ENCODE results near the gene NOS1AP.
A peak's percentile ranks its signal among the peaks of the same experiment; 100 is the strongest.

The NOS1AP gene

GRCh38 chr1:162069334-162070093, at the start of gene NOS1AP:
Gene NOS1AP, plus strand, starts transcription at chr1:162069691. Its CDS starts 487 bp downstream, at chr1:162070178.
- ATAC-seq (replicated peaks) (peak; percentile 98), DNase-seq (peak; percentile 49)
- Mint-ChIP-seq H3K27me3 (peaks cover 46 to 67% of the 10 kb centered on the region in 2 donors), H3K36me3 (no peaks in the 10 kb centered on the region), H3K9me3 (no peaks in the 10 kb centered on the region), H3K4me3 (peak within 1 kb of the TSS; percentile 73 to 86), H3K27ac (no peak within 1 kb of the TSS), H3K4me1 (peaks cover 4 to 14% of the 10 kb centered on the region in 2 donors)

GRCh38 chr1:162020150-162020549, 49.3 kb upstream of the NOS1AP start:
- Mint-ChIP-seq H3K9me3 (peaks cover 0 to 3% of the 10 kb centered on the region in 2 donors), H3K36me3 (no peaks in the 10 kb centered on the region), H3K27ac (no peak overlapping the region), H3K4me3 (no peak overlapping the region), H3K27me3 (peaks cover 34 to 41% of the 10 kb centered on the region in 2 donors), H3K4me1 (peaks cover 9 to 15% of the 10 kb centered on the region in 2 donors)
- ATAC-seq (replicated peaks) (no peak), DNase-seq (no peak)

- Mint-ChIP-seq H3K36me3 (no peaks in the 10 kb centered on the region), H3K4me3 (no peak overlapping the region), H3K27ac (no peak overlapping the region), H3K9me3 (peaks cover 0 to 3% of the 10 kb centered on the region in 2 donors), H3K4me1 (peaks cover 9 to 15% of the 10 kb centered on the region in 2 donors), H3K27me3 (peaks cover 36 to 47% of the 10 kb centered on the region in 2 donors)
- no peak for DNase-seq
- no peak for ATAC-seq (replicated peaks)
Observed at GRCh38 chr1:162021124-162021523, 48.4 kb upstream of the NOS1AP start.

- DNase-seq (no peak), ATAC-seq (replicated peaks) (no peak)
- Mint-ChIP-seq H3K4me3 (peak overlapping the region in 1 of 2 donors; percentile 15), H3K27ac (no peak overlapping the region), H3K9me3 (peaks cover 6 to 8% of the 10 kb centered on the region in 2 donors), H3K4me1 (peaks cover 9 to 15% of the 10 kb centered on the region in 2 donors), H3K36me3 (no peaks in the 10 kb centered on the region), H3K27me3 (peaks cover 42 to 50% of the 10 kb centered on the region in 2 donors)
Observed at GRCh38 chr1:162022626-162023025, 46.9 kb upstream of the NOS1AP start.

GRCh38 chr1:162023181-162023546, 46.3 kb upstream of the NOS1AP start:
- ATAC-seq (replicated peaks) (no peak), DNase-seq (no peak)
- H3K4me1 Mint-ChIP-seq = peaks cover 9 to 15% of the 10 kb centered on the region in 2 donors
- H3K27me3 Mint-ChIP-seq = peaks cover 47 to 51% of the 10 kb centered on the region in 2 donors
- H3K36me3 Mint-ChIP-seq = no peaks in the 10 kb centered on the region
- peak overlapping the region; percentile 78 to 79 for H3K4me3 Mint-ChIP-seq
- H3K9me3 Mint-ChIP-seq = peaks cover 3 to 8% of the 10 kb centered on the region in 2 donors
- no peak overlapping the region for H3K27ac Mint-ChIP-seq

GRCh38 chr1:162023547-162024501, 45.7 kb upstream of the NOS1AP start, which contains the start of gene OLFML2B:
Gene OLFML2B, minus strand, starts transcription at chr1:162023869. Its CDS starts 439 bp downstream, at chr1:162023430.
- peak; percentile 16 for DNase-seq
- H3K27ac Mint-ChIP-seq = no peak within 1 kb of the TSS
- H3K4me1 Mint-ChIP-seq = peaks cover 9 to 15% of the 10 kb centered on the region in 2 donors
- no peaks in the 10 kb centered on the region for H3K36me3 Mint-ChIP-seq
- ATAC-seq (replicated peaks) = peak; percentile 70 to 72
- peaks cover 49 to 53% of the 10 kb centered on the region in 2 donors for H3K27me3 Mint-ChIP-seq
- H3K4me3 Mint-ChIP-seq = peak within 1 kb of the TSS; percentile 78 to 79
- H3K9me3 Mint-ChIP-seq = peaks cover 3 to 8% of the 10 kb centered on the region in 2 donors

GRCh38 chr1:162025541-162025940, 44.0 kb upstream of the NOS1AP start:
- H3K9me3 Mint-ChIP-seq = peaks cover 3 to 8% of the 10 kb centered on the region in 2 donors
- peaks cover 9 to 15% of the 10 kb centered on the region in 2 donors for H3K4me1 Mint-ChIP-seq
- ATAC-seq (replicated peaks) = no peak
- H3K4me3 Mint-ChIP-seq = no peak overlapping the region
- no peak for DNase-seq
- no peaks in the 10 kb centered on the region for H3K36me3 Mint-ChIP-seq
- H3K27ac Mint-ChIP-seq = no peak overlapping the region
- peaks cover 55 to 58% of the 10 kb centered on the region in 2 donors for H3K27me3 Mint-ChIP-seq

- Mint-ChIP-seq H3K4me3 (no peak overlapping the region), H3K36me3 (no peaks in the 10 kb centered on the region), H3K27ac (no peak overlapping the region), H3K9me3 (peaks cover 3 to 8% of the 10 kb centered on the region in 2 donors), H3K4me1 (peaks cover 9 to 15% of the 10 kb centered on the region in 2 donors), H3K27me3 (peaks cover 60 to 61% of the 10 kb centered on the region in 2 donors)
- ATAC-seq (replicated peaks) (no peak), DNase-seq (no peak)
Observed at GRCh38 chr1:162026881-162027280, 42.6 kb upstream of the NOS1AP start.

- DNase-seq (peak; percentile 48), ATAC-seq (replicated peaks) (peak; percentile 95 to 97)
- Mint-ChIP-seq H3K4me3 (no peak overlapping the region), H3K9me3 (peaks cover 3 to 8% of the 10 kb centered on the region in 2 donors), H3K4me1 (peaks cover 6 to 9% of the 10 kb centered on the region in 2 donors), H3K36me3 (no peaks in the 10 kb centered on the region), H3K27ac (no peak overlapping the region), H3K27me3 (peaks cover 47 to 57% of the 10 kb centered on the region in 2 donors)
Observed at GRCh38 chr1:162028726-162029125, 40.8 kb upstream of the NOS1AP start.

GRCh38 chr1:162029157-162029556, 40.3 kb upstream of the NOS1AP start:
- no peak overlapping the region for H3K27ac Mint-ChIP-seq
- DNase-seq = no peak

GRCh38 chr1:162030759-162031280, 38.7 kb upstream of the NOS1AP start:
- no peak for ATAC-seq (replicated peaks)
- H3K4me3 Mint-ChIP-seq = no peak overlapping the region
- H3K27ac Mint-ChIP-seq = no peak overlapping the region
- no peak for DNase-seq
- peaks cover 3 to 8% of the 10 kb centered on the region in 2 donors for H3K9me3 Mint-ChIP-seq
- H3K36me3 Mint-ChIP-seq = no peaks in the 10 kb centered on the region
- H3K4me1 Mint-ChIP-seq = no peaks in the 10 kb centered on the region
- H3K27me3 Mint-ChIP-seq = peaks cover 39 to 47% of the 10 kb centered on the region in 2 donors

More at GRCh38 chr1:162029157-162029556, 40.3 kb upstream of the NOS1AP start:
- no peak overlapping the region for H3K4me3 Mint-ChIP-seq
- no peak for ATAC-seq (replicated peaks)
- peaks cover 3 to 8% of the 10 kb centered on the region in 2 donors for H3K9me3 Mint-ChIP-seq
- H3K4me1 Mint-ChIP-seq = peaks cover 3 to 4% of the 10 kb centered on the region in 2 donors
- H3K27me3 Mint-ChIP-seq = peaks cover 47 to 57% of the 10 kb centered on the region in 2 donors
- H3K36me3 Mint-ChIP-seq = no peaks in the 10 kb centered on the region

GRCh38 chr1:162033428-162033827, 36.1 kb upstream of the NOS1AP start:
- H3K9me3 Mint-ChIP-seq = no peaks in the 10 kb centered on the region
- H3K27ac Mint-ChIP-seq = no peak overlapping the region
- H3K4me1 Mint-ChIP-seq = no peaks in the 10 kb centered on the region
- no peak for DNase-seq
- H3K4me3 Mint-ChIP-seq = no peak overlapping the region
- H3K27me3 Mint-ChIP-seq = peaks cover 33 to 38% of the 10 kb centered on the region in 2 donors
- no peak for ATAC-seq (replicated peaks)
- no peaks in the 10 kb centered on the region for H3K36me3 Mint-ChIP-seq

- H3K9me3 Mint-ChIP-seq = no peaks in the 10 kb centered on the region
- H3K4me1 Mint-ChIP-seq = no peaks in the 10 kb centered on the region
- H3K27ac Mint-ChIP-seq = no peak overlapping the region
- ATAC-seq (replicated peaks) (no peak), DNase-seq (no peak)
- H3K36me3 Mint-ChIP-seq = no peaks in the 10 kb centered on the region
- H3K4me3 Mint-ChIP-seq = no peak overlapping the region
- peaks cover 38 to 43% of the 10 kb centered on the region in 2 donors for H3K27me3 Mint-ChIP-seq
Observed at GRCh38 chr1:162035241-162035640, 34.2 kb upstream of the NOS1AP start.

- Mint-ChIP-seq H3K27me3 (peaks cover 41 to 44% of the 10 kb centered on the region in 2 donors), H3K9me3 (no peaks in the 10 kb centered on the region), H3K36me3 (no peaks in the 10 kb centered on the region), H3K27ac (no peak overlapping the region), H3K4me3 (no peak overlapping the region), H3K4me1 (no peaks in the 10 kb centered on the region)
- DNase-seq (no peak), ATAC-seq (replicated peaks) (no peak)
Observed at GRCh38 chr1:162036163-162036562, 33.3 kb upstream of the NOS1AP start.
